HepG2 (cell line): ENCODE results near the gene SIT1. TPM values are rescaled to one million over a fixed set of nuclear protein-coding genes. Genes with fewer than 3 reads are reported as not detected.

Experiments
- CHD4 ChIP-seq: fragments of 200-600 bp; sonication (generic); IDR thresholded peaks from 2 replicates; pipeline ENCODE4 v1.7.0; 2017; ENCODE audit warnings: mild to moderate bottlenecking, low read length, borderline replicate concordance
- DMAP1 ChIP-seq: IDR thresholded peaks from 2 replicates; pipeline ENCODE4 v1.6.1; 2016
- EHMT2 ChIP-seq: fragments of 200-600 bp; sonication (generic); IDR thresholded peaks from 2 replicates; pipeline ENCODE4 v1.7.0; 2017; ENCODE audit warnings: antibody characterized with exemption, low read depth, low read length, borderline replicate concordance
- ELF1 ChIP-seq: sonication (generic); formaldehyde crosslinking; IDR thresholded peaks from 2 replicates; pipeline ENCODE4 v1.4.0; 2020; ENCODE audit warnings: missing genetic modification reagents
- HIVEP1 ChIP-seq: sonication (generic); formaldehyde crosslinking; IDR thresholded peaks from 2 replicates; pipeline ENCODE4 v1.4.0; 2020; ENCODE audit warnings: mild to moderate bottlenecking, missing genetic modification reagents
- HNF4G ChIP-seq, 2 experiments: sonication (generic) in 1 of 2; formaldehyde crosslinking in 1 of 2; IDR thresholded peaks; 2 replicates each; pipeline versions ENCODE4 v1.4.0 to v1.6.1; 2011 to 2020; ENCODE audit warnings: borderline replicate concordance in 2 of 2, low read depth in 2 of 2, mild to moderate bottlenecking in 2 of 2, low read length in 1 of 2, missing genetic modification reagents in 1 of 2, moderate library complexity in 1 of 2
- HOXA3 ChIP-seq: sonication (generic); formaldehyde crosslinking; IDR thresholded peaks from 2 replicates; pipeline ENCODE4 v1.5.0; 2020; ENCODE audit warnings: missing genetic modification reagents
- KAT2B ChIP-seq: fragments of 150-350 bp; IDR thresholded peaks from 2 replicates; pipeline ENCODE4 v1.6.1; 2014; ENCODE audit warnings: low read depth, low read length, borderline replicate concordance
- KLF9 ChIP-seq: IDR thresholded peaks from 2 replicates; pipeline ENCODE4 v1.6.1; 2016; ENCODE audit warnings: low read depth
- POGZ ChIP-seq: sonication (generic); formaldehyde crosslinking; IDR thresholded peaks from 2 replicates; pipeline ENCODE4 v1.4.0; 2020; ENCODE audit warnings: mild to moderate bottlenecking, missing genetic modification reagents
- RFX3 ChIP-seq: IDR thresholded peaks from 2 replicates; pipeline ENCODE4 v1.6.1; 2016; ENCODE audit warnings: missing biosample characterization, missing genetic modification reagents
- RXRA ChIP-seq: sonication (generic); formaldehyde crosslinking; IDR thresholded peaks from 2 replicates; pipeline ENCODE4 v1.5.1; 2020; ENCODE audit warnings: missing genetic modification reagents
- SAP130 ChIP-seq: IDR thresholded peaks from 2 replicates; pipeline ENCODE4 v1.6.1; 2016; ENCODE audit warnings: low read depth
- TAF15 ChIP-seq: fragments of 200-400 bp; formaldehyde crosslinking; IDR thresholded peaks from one replicate; pipeline ENCODE4 v1.6.1; 2018; ENCODE audit warnings: mild to moderate bottlenecking, low read depth, low read length; ENCODE audit not compliant: poor library complexity, severe bottlenecking
- TBX2 ChIP-seq: sonication (generic); formaldehyde crosslinking; IDR thresholded peaks from 2 replicates; pipeline ENCODE4 v1.5.0; 2020; ENCODE audit warnings: missing genetic modification reagents, mild to moderate bottlenecking, borderline replicate concordance
- THRA ChIP-seq: sonication (generic); formaldehyde crosslinking; IDR thresholded peaks from 2 replicates; pipeline ENCODE4 v1.4.0; 2020; ENCODE audit warnings: missing genetic modification reagents, borderline replicate concordance
- ZNF121 ChIP-seq: sonication (generic); formaldehyde crosslinking; IDR thresholded peaks from 2 replicates; pipeline ENCODE4 v1.5.0; 2020; ENCODE audit warnings: mild to moderate bottlenecking, missing genetic modification reagents
- ZNF17 ChIP-seq: sonication (generic); formaldehyde crosslinking; IDR thresholded peaks from 2 replicates; pipeline ENCODE4 v1.5.0; 2020; ENCODE audit warnings: mild to moderate bottlenecking, missing genetic modification reagents
- ZNF414 ChIP-seq: sonication (generic); formaldehyde crosslinking; IDR thresholded peaks from 2 replicates; pipeline ENCODE4 v1.5.0; 2020; ENCODE audit warnings: missing genetic modification reagents
- ZNF558 ChIP-seq: sonication (generic); formaldehyde crosslinking; IDR thresholded peaks from 2 replicates; pipeline ENCODE4 v1.9.0; 2022; ENCODE audit warnings: mild to moderate bottlenecking, missing genetic modification reagents, borderline replicate concordance
- ZNF780A ChIP-seq: sonication (generic); formaldehyde crosslinking; IDR thresholded peaks from 2 replicates; pipeline ENCODE4 v1.8.0; 2022; ENCODE audit warnings: mild to moderate bottlenecking, missing genetic modification reagents, moderate library complexity
- polyA plus RNA-seq, 8 experiments: library from polyadenylated mRNA; depleted of rRNA in 3 of 8; stranded (reverse) in 7 of 8; unstranded in 1 of 8; fragments of >200 nt; fragmentation: Illumina TruSeq in 4 of 8; extraction: Trizol in 4 of 8; gene quantifications; 2 replicates each; pipeline versions ENCODE4 v1.2.1 to v1.2.3, GENCODE V29; 2011 to 2016; ENCODE audit warnings: low read depth in 4 of 8, missing spikeins in 1 of 8, mixed read lengths in 1 of 8; ENCODE audit not compliant: insufficient read depth in 1 of 8
- total RNA-seq, 5 experiments: library from RNA; depleted of rRNA; stranded (reverse); fragments of >200 nt; fragmentation: Illumina TruSeq; extraction: Trizol; gene quantifications; 2 replicates each; pipeline ENCODE4 v1.2.3, GENCODE V29; 2016; ENCODE audit warnings: low read depth in 1 of 5
- TF ChIP-seq, protein P1 (sequence below): sonication (generic); formaldehyde crosslinking; IDR thresholded peaks from 2 replicates; pipeline ENCODE4 v1.5.1; 2020; ENCODE audit warnings: mild to moderate bottlenecking, missing genetic modification reagents, borderline replicate concordance

SIT1 gene
- total and polyA plus RNA-seq, 2 of the 13 experiments (the other 11 are each of a cell fraction or from before 2014, with no cell fraction given) = 0.09 to 6.7 TPM

- TF ChIP-seq THRA (CRISPR knock-in tag) (0 out of 2 replicates have a peak, but pooled peaks have one; percentile 51), ZNF17 (CRISPR knock-in tag) (no peak), TAF15 (no peak), HOXA3 (CRISPR knock-in tag) (peak; percentile 42), ELF1 (CRISPR knock-in tag) (peak; percentile 17; the same call in 1 of the 2 replicates), ZNF121 (CRISPR knock-in tag) (peak; percentile 46; the same call in 1 of the 2 replicates), HNF4G (IDR thresholded peaks at IDR 0.05; ENCODE audit: borderline replicate concordance, low read depth, low read length) (peak; percentile 89), HNF4G (CRISPR knock-in tag; IDR thresholded peaks at IDR 0.05; ENCODE audit: borderline replicate concordance, low read depth) (peak; percentile 83; the same call in 1 of the 2 replicates), RFX3 (CRISPR knock-in tag) (no peak), RXRA (CRISPR knock-in tag) (no peak), DMAP1 (peak; percentile 35; the same call in 1 of the 2 replicates), CHD4 (no peak), KAT2B (no peak), ZNF558 (CRISPR knock-in tag) (no peak), TBX2 (CRISPR knock-in tag) (peak; percentile 53; the same call in 1 of the 2 replicates), HIVEP1 (CRISPR knock-in tag) (no peak), EHMT2 (no peak), ZNF780A (0 out of 2 replicates have a peak, but pooled peaks have one; percentile 42), KLF9 (no peak), SAP130 (CRISPR knock-in tag) (peak; percentile 86), ZNF414 (CRISPR knock-in tag) (no peak), POGZ (CRISPR knock-in tag) (peak; percentile 49)
- TF ChIP-seq, protein P1, sequence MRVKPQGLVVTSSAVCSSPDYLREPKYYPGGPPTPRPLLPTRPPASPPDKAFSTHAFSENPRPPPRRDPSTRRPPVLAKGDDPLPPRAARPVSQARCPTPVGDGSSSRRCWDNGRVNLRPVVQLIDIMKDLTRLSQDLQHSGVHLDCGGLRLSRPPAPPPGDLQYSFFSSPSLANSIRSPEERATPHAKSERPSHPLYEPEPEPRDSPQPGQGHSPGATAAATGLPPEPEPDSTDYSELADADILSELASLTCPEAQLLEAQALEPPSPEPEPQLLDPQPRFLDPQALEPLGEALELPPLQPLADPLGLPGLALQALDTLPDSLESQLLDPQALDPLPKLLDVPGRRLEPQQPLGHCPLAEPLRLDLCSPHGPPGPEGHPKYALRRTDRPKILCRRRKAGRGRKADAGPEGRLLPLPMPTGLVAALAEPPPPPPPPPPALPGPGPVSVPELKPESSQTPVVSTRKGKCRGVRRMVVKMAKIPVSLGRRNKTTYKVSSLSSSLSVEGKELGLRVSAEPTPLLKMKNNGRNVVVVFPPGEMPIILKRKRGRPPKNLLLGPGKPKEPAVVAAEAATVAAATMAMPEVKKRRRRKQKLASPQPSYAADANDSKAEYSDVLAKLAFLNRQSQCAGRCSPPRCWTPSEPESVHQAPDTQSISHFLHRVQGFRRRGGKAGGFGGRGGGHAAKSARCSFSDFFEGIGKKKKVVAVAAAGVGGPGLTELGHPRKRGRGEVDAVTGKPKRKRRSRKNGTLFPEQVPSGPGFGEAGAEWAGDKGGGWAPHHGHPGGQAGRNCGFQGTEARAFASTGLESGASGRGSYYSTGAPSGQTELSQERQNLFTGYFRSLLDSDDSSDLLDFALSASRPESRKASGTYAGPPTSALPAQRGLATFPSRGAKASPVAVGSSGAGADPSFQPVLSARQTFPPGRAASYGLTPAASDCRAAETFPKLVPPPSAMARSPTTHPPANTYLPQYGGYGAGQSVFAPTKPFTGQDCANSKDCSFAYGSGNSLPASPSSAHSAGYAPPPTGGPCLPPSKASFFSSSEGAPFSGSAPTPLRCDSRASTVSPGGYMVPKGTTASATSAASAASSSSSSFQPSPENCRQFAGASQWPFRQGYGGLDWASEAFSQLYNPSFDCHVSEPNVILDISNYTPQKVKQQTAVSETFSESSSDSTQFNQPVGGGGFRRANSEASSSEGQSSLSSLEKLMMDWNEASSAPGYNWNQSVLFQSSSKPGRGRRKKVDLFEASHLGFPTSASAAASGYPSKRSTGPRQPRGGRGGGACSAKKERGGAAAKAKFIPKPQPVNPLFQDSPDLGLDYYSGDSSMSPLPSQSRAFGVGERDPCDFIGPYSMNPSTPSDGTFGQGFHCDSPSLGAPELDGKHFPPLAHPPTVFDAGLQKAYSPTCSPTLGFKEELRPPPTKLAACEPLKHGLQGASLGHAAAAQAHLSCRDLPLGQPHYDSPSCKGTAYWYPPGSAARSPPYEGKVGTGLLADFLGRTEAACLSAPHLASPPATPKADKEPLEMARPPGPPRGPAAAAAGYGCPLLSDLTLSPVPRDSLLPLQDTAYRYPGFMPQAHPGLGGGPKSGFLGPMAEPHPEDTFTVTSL = peak; percentile 73; the same call in 1 of the 2 replicates
These were observed 18.8 kb upstream of the SIT1 start (continued) for GRCh38 chr9:35669331-35670145.
